GM12878 (cell line): ENCODE data around the gene SPAG16. TPM values are rescaled to one million over a fixed set of nuclear protein-coding genes. Genes with fewer than 3 reads are reported as not detected.

Experiments used
- ATAC-seq: fragments of 200-7000 bp; cut with Tn5 transposase; 3 replicates; pipeline ENCODE4 v1.9.1; 2020; ENCODE audit warnings: mild to moderate bottlenecking, moderate library complexity
- BruUV-seq: library from RNA; stranded (reverse); fragments of 400-500 nt; replicated peaks from 2 replicates; lab custom pipeline; 2021; lab: Mats Ljungman, UMichigan
- CTCF ChIA-PET: fragments of 300-600 bp; sonication (Branson Sonifier 250); formaldehyde crosslinking; extraction: SDS; loops from one replicate; lab custom pipeline; 2021; ENCODE audit warnings: inconsistent platforms; lab: Yijun Ruan, JAX
- POLR2A ChIA-PET: fragments of 350-600 bp; formaldehyde crosslinking; extraction: SDS; loops from one replicate; lab custom pipeline; 2021; ENCODE audit warnings: inconsistent platforms; lab: Charles Lee
- RAD21 ChIA-PET: fragments of 300-600 bp; sonication (Branson Sonifier 250); formaldehyde crosslinking; loops from one replicate; lab custom pipeline; 2023; ENCODE audit warnings: antibody characterized with exemption; ENCODE audit not compliant: unreplicated experiment; lab: Charles Lee
- SMC1A ChIA-PET: fragments of 300-600 bp; sonication (Branson Sonifier 250); formaldehyde crosslinking; loops from one replicate; lab custom pipeline; 2023; ENCODE audit not compliant: unreplicated experiment, uncharacterized antibody; lab: Charles Lee
- DNase-seq: peaks from one replicate; pipeline ENCODE4 v3.0.0-alpha.2; 2011; ENCODE audit warnings: low read depth, low spot score
- FAIRE-seq: peaks from 3 replicates; lab custom pipeline; 2011; peaks lifted over from hg19 to GRCh38; lab: Jason Lieb, UNC
- H2AFZ ChIP-seq: 2 replicates; pipeline ENCODE4 v1.6.0; 2011; ENCODE audit warnings: low read depth, low read length, control low read depth; ENCODE audit not compliant: control insufficient read depth
- H3K27ac ChIP-seq: 2 replicates; pipeline ENCODE4 v1.5.1; 2011; ENCODE audit warnings: control low read depth; ENCODE audit not compliant: control insufficient read depth, insufficient read depth
- H3K27me3 ChIP-seq, 2 experiments: replicated peaks in 1 of 2; 2 replicates each; pipeline versions ENCODE4 v1.6.0 to v1.6.1; 2011; ENCODE audit warnings: low read length in 1 of 2; ENCODE audit not compliant: control insufficient read depth in 2 of 2, insufficient read depth in 2 of 2
- H3K36me3 ChIP-seq, 2 experiments: 2 replicates each; pipeline ENCODE4 v1.5.1; 2011; ENCODE audit warnings: low read length in 1 of 2; ENCODE audit not compliant: control insufficient read depth in 2 of 2, insufficient read depth in 2 of 2
- H3K4me1 ChIP-seq: 2 replicates; pipeline ENCODE4 v1.6.1; 2011; ENCODE audit warnings: mild to moderate bottlenecking, low read length, moderate library complexity, mixed read lengths; ENCODE audit not compliant: control insufficient read depth, insufficient read depth
- H3K4me2 ChIP-seq: 2 replicates; pipeline ENCODE4 v1.6.0; 2011; ENCODE audit warnings: control low read depth; ENCODE audit not compliant: control insufficient read depth, insufficient read depth
- H3K4me3 ChIP-seq: fragments of 200-600 bp; sonication (generic); 2 replicates; pipeline ENCODE4 v1.5.1; 2016
- H3K79me2 ChIP-seq: 2 replicates; pipeline ENCODE4 v1.6.0; 2011; ENCODE audit warnings: low read length; ENCODE audit not compliant: control insufficient read depth, insufficient read depth
- H3K9ac ChIP-seq: 2 replicates; pipeline ENCODE4 v1.8.0; 2011; ENCODE audit warnings: low read length, control low read depth, mixed read lengths; ENCODE audit not compliant: control insufficient read depth, insufficient read depth
- H3K9me3 ChIP-seq: replicated peaks from 3 replicates; pipeline ENCODE4 v1.5.1; 2011; ENCODE audit warnings: mild to moderate bottlenecking, low read length; ENCODE audit not compliant: control insufficient read depth, insufficient read depth
- H4K20me1 ChIP-seq: 2 replicates; pipeline ENCODE4 v1.6.0; 2011; ENCODE audit not compliant: control insufficient read depth, insufficient read depth
- CHD4 ChIP-seq: fragments of 200-600 bp; sonication (generic); IDR thresholded peaks from 2 replicates; pipeline ENCODE4 v1.6.1; 2016; ENCODE audit warnings: mild to moderate bottlenecking
- NKRF ChIP-seq: fragments of 450-650 bp; conservative IDR thresholded peaks from 2 replicates; pipeline ENCODE4 v1.6.1; 2017; ENCODE audit warnings: mild to moderate bottlenecking, moderate library complexity
- RELB ChIP-seq: fragments of 450-650 bp; IDR thresholded peaks from 2 replicates; pipeline ENCODE4 v1.6.1; 2017; ENCODE audit warnings: low read depth, mild to moderate bottlenecking, moderate library complexity
- RFX5 ChIP-seq: IDR thresholded peaks from 2 replicates; pipeline ENCODE4 v1.6.1; 2011; ENCODE audit warnings: low read depth, low read length, improper control_type of control experiment
- STAT1 ChIP-seq: fragments of 450-650 bp; conservative IDR thresholded peaks from 2 replicates; pipeline ENCODE4 v1.6.1; 2014; ENCODE audit warnings: antibody characterized with exemption, mild to moderate bottlenecking
- ZBTB33 ChIP-seq: fragments of 450-650 bp; IDR thresholded peaks from 2 replicates; pipeline ENCODE4 v1.6.1; 2017; ENCODE audit warnings: mild to moderate bottlenecking
- WGBS: methylation state at CpG from one replicate; pipeline ENCODE4 v1.1.6; 2016; ENCODE audit warnings: low lambda C conversion rate; ENCODE audit not compliant: insufficient replicate concordance, insufficient coverage; ENCODE audit errors: missing lambda C conversion rate; 5-methylcytosine and 5-hydroxymethylcytosine counted together
- in situ Hi-C: fragments of 300-500 bp; cut with MboI; formaldehyde crosslinking; loops from 9 replicates; pipeline ENCODE4 v1.14.3; 2018; ENCODE audit warnings: mixed read lengths
- intact Hi-C: fragments of 100-400 bp; cut with micrococcal nuclease; formaldehyde crosslinking; loops from one replicate; pipeline ENCODE4 v1.14.2; 2022; ENCODE audit not compliant: unreplicated experiment
- polyA plus RNA-seq, 11 experiments: library from polyadenylated mRNA; depleted of rRNA in 4 of 11; unstranded in 6 of 11; stranded (reverse) in 5 of 11; fragments of >200 nt; fragmentation: Nextera tagmentation in 4 of 11; fragmentation: Illumina TruSeq in 1 of 11; extraction: Ambion mirVana in 4 of 11; extraction: Trizol in 1 of 11; gene quantifications; 1 replicate in 1 of 11; 2 replicates in 10 of 11; pipeline versions ENCODE4 v1.2.1 to v1.2.3, GENCODE V29; 2011 to 2016; ENCODE audit warnings: inconsistent platforms in 2 of 11, missing spikeins in 2 of 11, low read depth in 1 of 11
- total RNA-seq, 4 experiments: library from RNA; depleted of rRNA in 3 of 4; stranded (reverse); fragments of >200 nt in 3 of 4; fragmentation: Illumina TruSeq in 1 of 4; extraction: Trizol in 1 of 4; gene quantifications; 2 replicates each; pipeline versions ENCODE4 v1.2.1 to v1.2.3, GENCODE V29; 2013 to 2021
- TF ChIP-seq, protein P1 (sequence below): fragments of 450-650 bp; formaldehyde crosslinking; IDR thresholded peaks from 2 replicates; pipeline ENCODE4 v1.4.0; 2022; ENCODE audit warnings: mild to moderate bottlenecking, moderate library complexity
- TF ChIP-seq, protein P2 (sequence below): fragments of 450-650 bp; IDR thresholded peaks from 2 replicates; pipeline ENCODE4 v1.6.1; 2017; ENCODE audit warnings: mild to moderate bottlenecking, moderate library complexity

Gene SPAG16
- total and polyA plus RNA-seq, 10 of the 15 experiments (the other 5 are each of a cell fraction or from before 2014, with no cell fraction given), result 6.0 to 25.0 (median 15.2) TPM

DNA sequence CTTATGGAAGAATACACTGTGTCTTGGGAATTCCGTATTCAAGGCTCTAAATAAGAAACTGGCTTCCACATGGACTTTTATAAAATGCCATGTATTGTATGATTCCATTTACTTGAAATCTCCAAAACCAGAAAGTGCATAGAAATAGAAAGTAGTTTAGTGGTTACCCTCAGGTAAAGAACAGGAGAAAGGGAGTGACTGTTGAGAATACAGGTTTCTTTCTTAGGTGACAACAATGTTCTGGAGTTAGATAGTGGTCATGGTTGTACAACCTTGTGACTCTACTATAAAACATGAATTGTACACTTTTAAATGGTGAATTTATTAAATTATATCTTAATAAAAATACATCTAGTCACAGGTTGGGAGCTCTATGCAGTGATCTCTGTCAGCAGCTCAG is 481.8 kb downstream of the SPAG16 start:
- DNase-seq, result no peak
- H3K79me2 ChIP-seq, result no peaks in the 10 kb centered on the region
- H3K4me2 ChIP-seq, result peak overlapping the region; percentile 77
- no peak for FAIRE-seq
- 0 out of 2 replicates have a peak overlapping the region, but pooled peaks have one; percentile 3 for H2AFZ ChIP-seq
- peaks cover 14% of the 10 kb centered on the region for H3K4me1 ChIP-seq
- 93% methylated on average over 1 of the region's 1 CpG for WGBS
- BruUV-seq, result no TSS peak
- POLR2A ChIA-PET, result interaction anchor here (1.0 to 2.0 kb wide), 3 partner anchors 12 to 26 kb away, joined by 4 to 13 read pairs (median 4); no protein-coding TSS in a partner anchor
- H3K27ac ChIP-seq, result peak overlapping the region; percentile 75
- no peaks in the 10 kb centered on the region for H4K20me1 ChIP-seq
- H3K27me3 ChIP-seq, result no peaks in the 10 kb centered on the region
- CTCF ChIA-PET, result interaction anchor here (0.7 to 2.6 kb wide), 8 partner anchors 12 to 365 kb away, joined by 3 to 13 read pairs (median 4); no protein-coding TSS in a partner anchor
- no peaks in the 10 kb centered on the region for H3K9me3 ChIP-seq
- ATAC-seq, result peak; percentile 60
- no peaks in the 10 kb centered on the region for H3K36me3 ChIP-seq
- SMC1A ChIA-PET, result interaction anchor here (0.6 to 6.5 kb wide), 19 partner anchors 9 to 138 kb away, joined by 3 to 84 read pairs (median 4); no protein-coding TSS in a partner anchor
- no peak overlapping the region for H3K9ac ChIP-seq
- no peak overlapping the region for H3K4me3 ChIP-seq
- RAD21 ChIA-PET, result interaction anchor here (0.7 to 2.3 kb wide), 13 partner anchors 9 to 482 kb away, joined by 3 to 26 read pairs (median 4); partner anchors contain the start of gene SPAG16
- in situ Hi-C loops (no loop called here), intact Hi-C loops (loop anchor here (1.0 kb wide), 1 partner anchor 15 kb away; no protein-coding TSS in a partner anchor)
- TF ChIP-seq STAT1 (no peak), RELB (no peak), RFX5 (no peak), NKRF (no peak), CHD4 (no peak), ZBTB33 (no peak)
- TF ChIP-seq, protein P1, sequence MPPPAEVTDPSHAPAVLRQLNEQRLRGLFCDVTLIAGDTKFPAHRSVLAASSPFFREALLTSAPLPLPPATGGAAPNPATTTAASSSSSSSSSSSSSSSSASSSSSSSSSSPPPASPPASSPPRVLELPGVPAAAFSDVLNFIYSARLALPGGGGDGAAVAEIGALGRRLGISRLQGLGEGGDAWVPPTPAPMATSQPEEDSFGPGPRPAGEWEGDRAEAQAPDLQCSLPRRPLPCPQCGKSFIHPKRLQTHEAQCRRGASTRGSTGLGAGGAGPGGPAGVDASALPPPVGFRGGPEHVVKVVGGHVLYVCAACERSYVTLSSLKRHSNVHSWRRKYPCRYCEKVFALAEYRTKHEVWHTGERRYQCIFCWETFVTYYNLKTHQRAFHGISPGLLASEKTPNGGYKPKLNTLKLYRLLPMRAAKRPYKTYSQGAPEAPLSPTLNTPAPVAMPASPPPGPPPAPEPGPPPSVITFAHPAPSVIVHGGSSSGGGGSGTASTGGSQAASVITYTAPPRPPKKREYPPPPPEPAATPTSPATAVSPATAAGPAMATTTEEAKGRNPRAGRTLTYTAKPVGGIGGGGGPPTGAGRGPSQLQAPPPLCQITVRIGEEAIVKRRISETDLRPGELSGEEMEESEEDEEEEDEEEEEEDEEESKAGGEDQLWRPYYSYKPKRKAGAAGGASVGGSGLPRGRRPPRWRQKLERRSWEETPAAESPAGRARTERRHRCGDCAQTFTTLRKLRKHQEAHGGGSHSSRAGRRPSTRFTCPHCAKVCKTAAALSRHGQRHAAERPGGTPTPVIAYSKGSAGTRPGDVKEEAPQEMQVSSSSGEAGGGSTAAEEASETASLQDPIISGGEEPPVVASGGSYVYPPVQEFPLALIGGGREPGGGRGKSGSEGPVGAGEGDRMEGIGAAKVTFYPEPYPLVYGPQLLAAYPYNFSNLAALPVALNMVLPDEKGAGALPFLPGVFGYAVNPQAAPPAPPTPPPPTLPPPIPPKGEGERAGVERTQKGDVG (CRISPR knock-in tag), result no peak
- TF ChIP-seq, protein P2, sequence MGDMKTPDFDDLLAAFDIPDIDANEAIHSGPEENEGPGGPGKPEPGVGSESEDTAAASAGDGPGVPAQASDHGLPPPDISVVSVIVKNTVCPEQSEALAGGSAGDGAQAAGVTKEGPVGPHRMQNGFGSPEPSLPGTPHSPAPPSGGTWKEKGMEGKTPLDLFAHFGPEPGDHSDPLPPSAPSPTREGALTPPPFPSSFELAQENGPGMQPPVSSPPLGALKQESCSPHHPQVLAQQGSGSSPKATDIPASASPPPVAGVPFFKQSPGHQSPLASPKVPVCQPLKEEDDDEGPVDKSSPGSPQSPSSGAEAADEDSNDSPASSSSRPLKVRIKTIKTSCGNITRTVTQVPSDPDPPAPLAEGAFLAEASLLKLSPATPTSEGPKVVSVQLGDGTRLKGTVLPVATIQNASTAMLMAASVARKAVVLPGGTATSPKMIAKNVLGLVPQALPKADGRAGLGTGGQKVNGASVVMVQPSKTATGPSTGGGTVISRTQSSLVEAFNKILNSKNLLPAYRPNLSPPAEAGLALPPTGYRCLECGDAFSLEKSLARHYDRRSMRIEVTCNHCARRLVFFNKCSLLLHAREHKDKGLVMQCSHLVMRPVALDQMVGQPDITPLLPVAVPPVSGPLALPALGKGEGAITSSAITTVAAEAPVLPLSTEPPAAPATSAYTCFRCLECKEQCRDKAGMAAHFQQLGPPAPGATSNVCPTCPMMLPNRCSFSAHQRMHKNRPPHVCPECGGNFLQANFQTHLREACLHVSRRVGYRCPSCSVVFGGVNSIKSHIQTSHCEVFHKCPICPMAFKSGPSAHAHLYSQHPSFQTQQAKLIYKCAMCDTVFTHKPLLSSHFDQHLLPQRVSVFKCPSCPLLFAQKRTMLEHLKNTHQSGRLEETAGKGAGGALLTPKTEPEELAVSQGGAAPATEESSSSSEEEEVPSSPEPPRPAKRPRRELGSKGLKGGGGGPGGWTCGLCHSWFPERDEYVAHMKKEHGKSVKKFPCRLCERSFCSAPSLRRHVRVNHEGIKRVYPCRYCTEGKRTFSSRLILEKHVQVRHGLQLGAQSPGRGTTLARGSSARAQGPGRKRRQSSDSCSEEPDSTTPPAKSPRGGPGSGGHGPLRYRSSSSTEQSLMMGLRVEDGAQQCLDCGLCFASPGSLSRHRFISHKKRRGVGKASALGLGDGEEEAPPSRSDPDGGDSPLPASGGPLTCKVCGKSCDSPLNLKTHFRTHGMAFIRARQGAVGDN, result no peak
